ENCODE measurements around the gene ZNF3. TPM values are rescaled to one million over a fixed set of nuclear protein-coding genes. Genes with fewer than 3 reads are reported as not detected.
A peak's percentile ranks its signal among the peaks of the same experiment; 100 is the strongest.

Gene ZNF3
- total and polyA plus RNA-seq, 9 of the 15 experiments (the other 6 are each of a cell fraction or from before 2014, with no cell fraction given), result 30.0 to 64.9 (median 51.5) TPM

GRCh38 chr7:100095289-100095688 is 13.8 kb upstream of the ZNF3 start:
- ATAC-seq (no peak), DNase-seq (ENCODE audit: extremely low read depth in 1 of 4, low spot score in 3 of 4) (no peak), FAIRE-seq (no peak)
- ChIA-PET POLR2A (interaction anchor here (0.9 to 1.4 kb wide), 6 partner anchors 10 to 105 kb away, joined by 3 to 8 read pairs (median 4); no protein-coding TSS in a partner anchor), CTCF (ENCODE audit: low intra/inter-chr PET ratio) (no interaction called here)
- in situ Hi-C loops (cut with MboI), result no loop called here
- Histone ChIP-seq H3K9me1 (ENCODE audit: control insufficient read depth, insufficient read depth, low read length) (peaks cover 3% of the 10 kb centered on the region), H3K36me3 (ENCODE audit: control insufficient read depth, insufficient read depth, low read length) (peaks cover 100% of the 10 kb centered on the region), H3K9ac (ENCODE audit: insufficient read depth in 1 of 2, low read depth in 2 of 2, low read length in 2 of 2) (no peak overlapping the region), H3K4me1 (replicated peaks in 1 of 2; ENCODE audit: control insufficient read depth in 2 of 2, insufficient read depth in 2 of 2, low read length in 2 of 2) (peaks cover 6 to 17% of the 10 kb centered on the region in 2 experiments; a peak in 4 of 5 replicates), H3K79me2 (ENCODE audit: control insufficient read depth, insufficient read depth, low read length) (peaks cover 44% of the 10 kb centered on the region), H2AFZ (ENCODE audit: low read depth, low read length) (no peak overlapping the region), H3K4me2 (ENCODE audit: insufficient read depth, low read length) (no peak overlapping the region), H3K4me3 (no peak overlapping the region), H3K27me3 (ENCODE audit: control insufficient read depth in 2 of 2, insufficient read depth in 2 of 2, low read length in 2 of 2) (no peaks in the 10 kb centered on the region), H3K9me3 (replicated peaks; ENCODE audit: control insufficient read depth, insufficient read depth, low read depth, low read length) (no peaks in the 10 kb centered on the region), H4K20me1 (replicated peaks; ENCODE audit: control insufficient read depth, insufficient read depth, low read length) (peaks cover 58% of the 10 kb centered on the region), H3K27ac (ENCODE audit: extremely low read depth, low read depth, low read length) (no peak overlapping the region)
- intact Hi-C loops (cut with micrococcal nuclease), result no loop called here
- TF ChIP-seq SIN3B (IDR thresholded peaks at IDR 0.05; ENCODE audit: low read depth), result no peak
- TF ChIP-seq SUPT5H (IDR thresholded peaks at IDR 0.05), result peak; percentile 47; the same call in 1 of the 2 replicates
- peak; percentile 63; the same call in 1 of the 2 replicates for TF ChIP-seq POLR2AphosphoS5 (IDR thresholded peaks at IDR 0.05; ENCODE audit: control insufficient read depth, insufficient read depth, low read depth, low read length)
- 0 out of 2 replicates have a peak, but pooled peaks have one; percentile 9 for TF ChIP-seq ETS1 (conservative IDR thresholded peaks at IDR 0.05; ENCODE audit: control insufficient read depth, low read depth, low read length)
- TF ChIP-seq BCLAF1 (IDR thresholded peaks at IDR 0.05; ENCODE audit: borderline replicate concordance in 1 of 2, control insufficient read depth in 1 of 2, low read depth in 2 of 2, low read length in 1 of 2), result 0 out of 4 replicates have a peak, but pooled peaks of 1 of the 2 experiments have one; percentile 45
- TF ChIP-seq PML (IDR thresholded peaks at IDR 0.05; ENCODE audit: low read length), result peak; percentile 45; the same call in 1 of the 2 replicates
- peak; percentile 65 for TF ChIP-seq RBFOX2 (IDR thresholded peaks at IDR 0.05; ENCODE audit: low read depth, low read length)
- peak; percentile 37 for TF ChIP-seq POLR2A (conservative IDR thresholded peaks at IDR 0.05)
- no peak for TF ChIP-seq ID3 (CRISPR knock-in tag; IDR thresholded peaks at IDR 0.05)
- no peak for TF ChIP-seq ID3 (tag; IDR thresholded peaks at IDR 0.05)
- peak; percentile 82 for TF ChIP-seq POLR2AphosphoS2 (IDR thresholded peaks at IDR 0.05; ENCODE audit: low read length)
- no peak for TF ChIP-seq ETV5 (CRISPR knock-in tag; IDR thresholded peaks at IDR 0.05; ENCODE audit: low read depth)
- WGBS (ENCODE audit: insufficient coverage, low coverage, missing lambda C conversion rate), result 92% methylated on average over 9 of the region's 9 CpGs
- no TSS peak for BruUV-seq (replicated peaks)
